CD4-positive, alpha-beta T cell (primary cell): ENCODE results near the gene HSPA9. TPM values are rescaled to one million over a fixed set of nuclear protein-coding genes. Genes with fewer than 3 reads are reported as not detected.

Experiments
- ATAC-seq: fragments of 200-7000 bp; cut with Tn5 transposase; one replicate; pipeline ENCODE4 v1.10.0; 2022; ENCODE audit warnings: mild to moderate bottlenecking; ENCODE audit not compliant: poor library complexity
- CTCF ChIA-PET: fragments of 350-600 bp; sonication (Branson Sonifier 250); formaldehyde crosslinking; loops from one replicate; lab custom pipeline; 2021; ENCODE audit warnings: antibody characterized with exemption, inconsistent platforms; lab: Charles Lee
- POLR2A ChIA-PET: fragments of 350-600 bp; sonication (Branson Sonifier 250); formaldehyde crosslinking; loops from one replicate; lab custom pipeline; 2021; ENCODE audit warnings: antibody characterized with exemption, inconsistent platforms; lab: Charles Lee
- DNase-seq, 14 experiments: peaks; one replicate each; pipeline ENCODE4 v3.0.0-alpha.2; 2013 to 2020; ENCODE audit warnings: mixed read lengths in 2 of 14
- H3K27ac ChIP-seq, 2 donors: one replicate each; pipeline versions ENCODE4 v1.5.1 to v1.7.0; 2013; ENCODE audit warnings: low read length in 2 of 2, low read depth in 1 of 2, mild to moderate bottlenecking in 1 of 2
- H3K27me3 ChIP-seq, 2 experiments: 1 replicate in 1 of 2; 2 replicates in 1 of 2; pipeline versions ENCODE4 v1.6.1 to v1.7.0; 2013; ENCODE audit warnings: low read length in 2 of 2, control low read depth in 1 of 2, mild to moderate bottlenecking in 1 of 2, moderate library complexity in 1 of 2; ENCODE audit not compliant: insufficient read depth in 2 of 2, control insufficient read depth in 1 of 2
- H3K36me3 ChIP-seq: one replicate; pipeline ENCODE4 v1.6.1; 2013; ENCODE audit warnings: low read length, control low read depth; ENCODE audit not compliant: insufficient read depth
- H3K4me1 ChIP-seq: one replicate; pipeline ENCODE4 v1.6.1; 2013; ENCODE audit warnings: low read length, control low read depth; ENCODE audit not compliant: insufficient read depth
- H3K4me3 ChIP-seq: one replicate; pipeline ENCODE4 v1.5.1; 2013; ENCODE audit warnings: mild to moderate bottlenecking, low read length, moderate library complexity
- H3K9me3 ChIP-seq, 2 experiments: 1 replicate in 1 of 2; 2 replicates in 1 of 2; pipeline versions ENCODE4 v1.6.1 to v1.7.0; 2013; ENCODE audit warnings: low read length in 2 of 2, mild to moderate bottlenecking in 2 of 2, control low read depth in 1 of 2, moderate library complexity in 1 of 2; ENCODE audit not compliant: control insufficient read depth in 1 of 2, insufficient read depth in 1 of 2
- H3K27ac Mint-ChIP-seq: one replicate; pipeline ENCODE4 v1.8.0; 2020; ENCODE audit warnings: mixed read lengths
- H3K27me3 Mint-ChIP-seq: one replicate; pipeline ENCODE4 v1.8.0; 2021; ENCODE audit warnings: mixed read lengths
- H3K36me3 Mint-ChIP-seq: one replicate; pipeline ENCODE4 v1.8.0; 2021; ENCODE audit warnings: low read depth, mixed read lengths
- H3K4me1 Mint-ChIP-seq: one replicate; pipeline ENCODE4 v1.8.0; 2021; ENCODE audit warnings: low read depth, mixed read lengths
- H3K4me3 Mint-ChIP-seq: one replicate; pipeline ENCODE4 v1.8.0; 2020; ENCODE audit warnings: mild to moderate bottlenecking, mixed read lengths
- H3K9me3 Mint-ChIP-seq: one replicate; pipeline ENCODE4 v1.8.0; 2020; ENCODE audit warnings: mixed read lengths
- intact Hi-C, 2 experiments: fragments of 100-400 bp; cut with DNase I in 1 of 2; cut with micrococcal nuclease in 1 of 2; formaldehyde crosslinking; loops; one replicate each; pipeline versions ENCODE4 v1.15.1 to v1.9.0; 2023 to 2025; cut with DNase I, micrococcal nuclease
- polyA plus RNA-seq, 2 donors: library from polyadenylated mRNA; unstranded; fragments of 120-200 nt; gene quantifications; one replicate each; pipeline ENCODE4 v1.2.1, GENCODE V29; 2013
- total RNA-seq, 174 experiments: library from RNA in 2 of 174; stranded (reverse) in 2 of 174; gene quantifications; one replicate each; pipeline ENCODE4 v1.2.3 and lab custom pipeline; 2021 to 2026
- TF ChIP-seq, protein P1 (sequence below): fragments of 200-600 bp; IDR thresholded peaks from one replicate; pipeline ENCODE4 v1.8.0; 2022; ENCODE audit warnings: antibody characterized with exemption, mild to moderate bottlenecking

Gene HSPA9
- total RNA-seq: 100 to 1,000 TPM; 354 to 366 TPM
- 117 TPM for polyA plus RNA-seq (2013, experiment 1 of 2)
- 132 TPM for polyA plus RNA-seq (2013, experiment 2 of 2)
- 192 to 1,563 (median 394) reads per million in 172 experiments for total RNA-seq (lab: John Stamatoyannopoulos, UW)

DNA sequence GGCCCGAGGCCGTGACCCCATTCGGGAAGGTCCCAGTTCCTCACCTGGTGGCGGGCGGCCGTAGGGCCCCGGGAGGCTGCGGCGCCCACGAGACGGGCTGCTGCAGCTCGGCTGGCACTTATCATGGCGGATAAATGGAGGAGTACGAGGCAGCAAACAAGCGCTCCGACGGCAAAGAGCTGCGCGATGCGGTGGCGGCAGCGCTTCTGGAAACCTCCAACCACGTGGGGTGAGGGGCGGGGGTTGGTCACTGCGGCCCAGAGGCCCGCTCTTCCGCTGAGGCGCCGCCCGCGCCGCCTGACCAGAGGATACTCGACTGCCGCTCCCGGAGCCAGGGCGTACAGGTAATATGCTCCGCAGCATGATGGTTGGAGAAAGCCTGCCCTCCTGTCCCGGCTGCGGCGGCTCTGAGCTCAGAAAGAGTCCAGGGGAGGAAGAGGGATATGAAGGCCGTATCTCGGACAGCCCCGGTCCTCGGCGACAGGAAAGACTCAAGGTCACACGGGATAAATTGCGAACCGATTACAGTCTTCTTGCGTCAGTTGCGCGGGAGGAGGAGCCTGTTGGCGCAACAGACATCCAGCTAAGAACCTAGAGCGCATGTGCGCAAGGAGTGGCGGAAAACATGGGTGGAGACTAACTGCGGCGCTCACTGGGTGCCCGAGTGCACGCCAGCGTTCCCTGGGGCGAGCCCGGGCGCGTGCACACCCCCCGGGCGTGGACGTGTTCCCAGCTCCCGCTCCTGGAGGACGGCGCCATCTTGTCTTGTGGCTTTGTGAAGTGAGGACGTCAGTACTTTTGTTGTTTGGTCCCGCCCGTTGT lies at the start of gene HSPA9:
HSPA9 (minus strand) TSS at position 208 of the 822 bp plus-strand sequence; CDS start at position 125, 83 bp downstream.
- Mint-ChIP-seq H3K9me3 (peaks cover 1% of the 10 kb centered on the region), H3K27ac (peak within 1 kb of the TSS; percentile 100), H3K36me3 (peaks cover 56% of the 10 kb centered on the region), H3K27me3 (no peaks in the 10 kb centered on the region), H3K4me3 (peak within 1 kb of the TSS; percentile 97), H3K4me1 (peaks cover 50% of the 10 kb centered on the region)
- peaks cover 31% of the 10 kb centered on the region for H3K36me3 ChIP-seq
- H3K4me1 ChIP-seq: peaks cover 26% of the 10 kb centered on the region
- peak within 1 kb of the TSS; percentile 79 for H3K4me3 ChIP-seq
- CTCF ChIA-PET: interaction anchor here (1.2 to 3.4 kb wide), 6 partner anchors 10 to 1190 kb away, joined by 3 to 11 read pairs (median 6); partner anchors contain the start of genes ETF1 and KDM3B
- TF ChIP-seq, protein P1, sequence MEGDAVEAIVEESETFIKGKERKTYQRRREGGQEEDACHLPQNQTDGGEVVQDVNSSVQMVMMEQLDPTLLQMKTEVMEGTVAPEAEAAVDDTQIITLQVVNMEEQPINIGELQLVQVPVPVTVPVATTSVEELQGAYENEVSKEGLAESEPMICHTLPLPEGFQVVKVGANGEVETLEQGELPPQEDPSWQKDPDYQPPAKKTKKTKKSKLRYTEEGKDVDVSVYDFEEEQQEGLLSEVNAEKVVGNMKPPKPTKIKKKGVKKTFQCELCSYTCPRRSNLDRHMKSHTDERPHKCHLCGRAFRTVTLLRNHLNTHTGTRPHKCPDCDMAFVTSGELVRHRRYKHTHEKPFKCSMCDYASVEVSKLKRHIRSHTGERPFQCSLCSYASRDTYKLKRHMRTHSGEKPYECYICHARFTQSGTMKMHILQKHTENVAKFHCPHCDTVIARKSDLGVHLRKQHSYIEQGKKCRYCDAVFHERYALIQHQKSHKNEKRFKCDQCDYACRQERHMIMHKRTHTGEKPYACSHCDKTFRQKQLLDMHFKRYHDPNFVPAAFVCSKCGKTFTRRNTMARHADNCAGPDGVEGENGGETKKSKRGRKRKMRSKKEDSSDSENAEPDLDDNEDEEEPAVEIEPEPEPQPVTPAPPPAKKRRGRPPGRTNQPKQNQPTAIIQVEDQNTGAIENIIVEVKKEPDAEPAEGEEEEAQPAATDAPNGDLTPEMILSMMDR: no peak
- peak; percentile 93 to 100 (median 96) for DNase-seq
- peak within 1 kb of the TSS; percentile 98 to 99 for H3K27ac ChIP-seq
- ATAC-seq: peak; percentile 80
- H3K9me3 ChIP-seq: peaks cover 0 to 5% of the 10 kb centered on the region in 2 experiments
- H3K27me3 ChIP-seq: no peaks in the 10 kb centered on the region
- POLR2A ChIA-PET: interaction anchor here (0.6 to 4.8 kb wide), 31 partner anchors 9 to 1826 kb away, joined by 3 to 152 read pairs (median 6); partner anchors contain the start of genes CDC23, CDC25C, EGR1 and ETF1
- intact Hi-C loops: loop anchor here (1.0 to 10.0 kb wide), 14 partner anchors 32 to 1829 kb away; partner anchors contain the start of genes ETF1 (in 2 of the 2), ANKHD1 (in 1 of the 2), CDC23 (in 1 of the 2) and CDC25C (in 1 of the 2)

DNA sequence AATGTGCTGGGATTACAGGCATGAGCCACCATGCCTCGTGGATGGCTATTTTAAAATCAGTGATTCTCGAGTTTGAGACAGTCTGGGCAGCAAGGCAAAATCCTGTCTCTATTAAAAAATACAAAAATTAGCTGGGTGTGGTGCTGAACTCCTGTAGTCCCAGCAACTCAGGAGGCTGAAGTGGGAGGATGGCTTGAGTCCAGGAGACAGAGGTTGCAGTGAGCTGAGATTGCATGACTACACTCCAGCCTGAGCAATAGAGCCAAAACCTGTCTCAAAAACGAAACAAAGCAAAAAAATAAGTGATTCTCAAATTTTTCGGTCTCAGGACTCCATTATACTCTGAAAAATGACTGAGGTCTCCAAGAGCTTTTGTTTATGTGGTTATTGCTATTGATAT lies 47.9 kb upstream of the HSPA9 start:
- Histone ChIP-seq H3K4me1 (no peaks in the 10 kb centered on the region), H3K36me3 (no peaks in the 10 kb centered on the region), H3K27me3 (peaks cover 5 to 16% of the 10 kb centered on the region in 2 experiments), H3K27ac (no peak overlapping the region), H3K9me3 (no peaks in the 10 kb centered on the region), H3K4me3 (no peak overlapping the region)
- ATAC-seq: no peak
- Mint-ChIP-seq H3K4me1 (no peaks in the 10 kb centered on the region), H3K27me3 (peaks cover 70% of the 10 kb centered on the region), H3K36me3 (no peaks in the 10 kb centered on the region), H3K27ac (no peak overlapping the region), H3K9me3 (no peaks in the 10 kb centered on the region), H3K4me3 (no peak overlapping the region)
- TF ChIP-seq, protein P1: no peak
- CTCF ChIA-PET: no interaction called here
- DNase-seq: no peak
- intact Hi-C loops: no loop called here
- POLR2A ChIA-PET: no interaction called here

DNA sequence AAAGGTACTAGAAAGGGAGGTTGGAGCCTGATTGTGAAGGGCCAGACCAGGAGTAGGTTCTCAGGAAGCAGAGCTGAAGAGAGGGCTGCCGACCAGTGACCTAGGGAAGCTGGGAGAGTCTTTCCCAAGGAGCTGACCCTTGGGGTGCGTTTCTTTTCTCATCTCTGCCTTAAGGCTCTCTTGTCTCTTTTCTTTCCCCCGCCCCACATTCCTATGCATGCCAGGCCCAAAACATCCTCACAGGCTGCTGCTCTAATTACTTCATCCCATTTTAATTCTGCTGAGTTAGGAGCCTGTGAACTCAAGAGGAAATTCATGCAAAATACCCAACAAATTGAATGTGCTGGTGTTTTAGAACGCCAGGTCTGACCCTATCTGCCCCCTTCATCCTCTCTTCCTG lies 46.9 kb upstream of the HSPA9 start:
- H3K36me3 ChIP-seq: no peaks in the 10 kb centered on the region
- H3K4me3 ChIP-seq: no peak overlapping the region
- intact Hi-C loops: no loop called here
- Mint-ChIP-seq H3K36me3 (no peaks in the 10 kb centered on the region), H3K4me3 (no peak overlapping the region), H3K9me3 (no peaks in the 10 kb centered on the region), H3K4me1 (no peaks in the 10 kb centered on the region), H3K27ac (no peak overlapping the region), H3K27me3 (peaks cover 66% of the 10 kb centered on the region)
- peaks cover 5 to 16% of the 10 kb centered on the region in 2 experiments for H3K27me3 ChIP-seq
- POLR2A ChIA-PET: no interaction called here
- DNase-seq (no peak), ATAC-seq (no peak)
- no peaks in the 10 kb centered on the region for H3K9me3 ChIP-seq
- CTCF ChIA-PET: no interaction called here
- TF ChIP-seq, protein P1: no peak
- no peak overlapping the region for H3K27ac ChIP-seq
- no peaks in the 10 kb centered on the region for H3K4me1 ChIP-seq
